Measurements from ENCODE around the gene RBMS1. TPM values are rescaled to one million over a fixed set of nuclear protein-coding genes. Genes with fewer than 3 reads are reported as not detected.
A peak's percentile ranks its signal among the peaks of the same experiment; 100 is the strongest.

The RBMS1 gene
- total RNA-seq, 1 donor from 2014 or later = 148 TPM

GRCh38 chr2:160353813-160354212, 139.8 kb downstream of the RBMS1 start:
- no peak for TF ChIP-seq EZH2 (IDR thresholded peaks at IDR 0.05; ENCODE audit: insufficient read depth, low read length)
- no peak for TF ChIP-seq CTCF (IDR thresholded peaks at IDR 0.05; ENCODE audit: insufficient read depth, low read depth, low read length)
- H3K36me3 ChIP-seq (ENCODE audit: insufficient read depth, low read length) = no peaks in the 10 kb centered on the region
- DNase-seq (ENCODE audit: low read depth) (no peak), FAIRE-seq (no peak)
- no peaks in the 10 kb centered on the region for H3K27me3 ChIP-seq (ENCODE audit: insufficient read depth, low read length)
- no peak overlapping the region for H3K4me3 ChIP-seq (ENCODE audit: insufficient read depth, low read depth, low read length)
- Mint-ChIP-seq H3K9me3 (ENCODE audit: unreplicated experiment) (peaks cover 2% of the 10 kb centered on the region), H3K36me3 (ENCODE audit: low read depth, unreplicated experiment) (peaks cover 7% of the 10 kb centered on the region), H3K27ac (ENCODE audit: unreplicated experiment) (no peak overlapping the region), H3K27me3 (ENCODE audit: low read depth, unreplicated experiment) (no peaks in the 10 kb centered on the region), H3K4me1 (ENCODE audit: low read depth, unreplicated experiment) (peaks cover 69% of the 10 kb centered on the region), H3K4me3 (ENCODE audit: unreplicated experiment) (no peak overlapping the region)
- no peaks in the 10 kb centered on the region for H3K9me3 ChIP-seq (ENCODE audit: insufficient read depth, low read depth, low read length)
- no peak overlapping the region for H3K4me2 ChIP-seq (ENCODE audit: low read length)
- no peak overlapping the region for H2AFZ ChIP-seq (ENCODE audit: low read depth, low read length)
- peaks cover 27% of the 10 kb centered on the region for H3K4me1 ChIP-seq (ENCODE audit: insufficient read depth, low read length)
- H3K9ac ChIP-seq (ENCODE audit: low read length) = no peak overlapping the region
- peaks cover 69% of the 10 kb centered on the region for H4K20me1 ChIP-seq (ENCODE audit: insufficient read depth, low read length)
- H3K27ac ChIP-seq (ENCODE audit: low read depth, low read length) = no peak overlapping the region
- peaks cover 94% of the 10 kb centered on the region for H3K79me2 ChIP-seq (ENCODE audit: insufficient read depth, low read length)

DNA sequence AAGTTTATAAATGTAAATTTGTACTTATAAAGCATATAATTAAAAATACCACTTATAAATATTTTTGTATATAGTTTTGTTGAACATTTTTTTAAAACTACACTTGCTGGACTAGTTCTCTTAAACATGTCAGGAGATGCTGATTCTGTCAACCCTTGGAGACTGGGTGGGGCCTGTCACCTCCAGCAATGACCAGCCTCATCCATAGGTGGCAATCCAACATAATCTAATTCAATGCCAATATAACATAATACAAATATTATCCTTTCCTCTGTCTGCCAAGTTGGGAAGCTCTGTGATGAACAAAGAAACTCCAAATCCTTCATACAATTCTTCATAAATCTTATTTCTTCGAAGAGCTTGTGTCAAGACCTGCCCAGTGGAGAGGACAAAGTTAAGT, 140.4 kb downstream of the RBMS1 start:
- no peak for DNase-seq (ENCODE audit: low read depth)
- Mint-ChIP-seq H3K27ac (ENCODE audit: unreplicated experiment) (no peak overlapping the region), H3K4me1 (ENCODE audit: low read depth, unreplicated experiment) (peaks cover 73% of the 10 kb centered on the region), H3K36me3 (ENCODE audit: low read depth, unreplicated experiment) (peaks cover 7% of the 10 kb centered on the region), H3K27me3 (ENCODE audit: low read depth, unreplicated experiment) (no peaks in the 10 kb centered on the region), H3K9me3 (ENCODE audit: unreplicated experiment) (peaks cover 2% of the 10 kb centered on the region), H3K4me3 (ENCODE audit: unreplicated experiment) (no peak overlapping the region)
- H3K9ac ChIP-seq (ENCODE audit: low read length) = no peak overlapping the region
- H3K36me3 ChIP-seq (ENCODE audit: insufficient read depth, low read length) = no peaks in the 10 kb centered on the region
- no peak overlapping the region for H3K4me3 ChIP-seq (ENCODE audit: insufficient read depth, low read depth, low read length)
- no peaks in the 10 kb centered on the region for H3K9me3 ChIP-seq (ENCODE audit: insufficient read depth, low read depth, low read length)
- peaks cover 23% of the 10 kb centered on the region for H3K4me1 ChIP-seq (ENCODE audit: insufficient read depth, low read length)
- no peak overlapping the region for H2AFZ ChIP-seq (ENCODE audit: low read depth, low read length)
- H3K4me2 ChIP-seq (ENCODE audit: low read length) = no peak overlapping the region
- peaks cover 71% of the 10 kb centered on the region for H4K20me1 ChIP-seq (ENCODE audit: insufficient read depth, low read length)
- H3K27ac ChIP-seq (ENCODE audit: low read depth, low read length) = peak overlapping the region; percentile 49
- no peak for TF ChIP-seq CTCF (IDR thresholded peaks at IDR 0.05; ENCODE audit: insufficient read depth, low read depth, low read length)
- no peak for TF ChIP-seq EZH2 (IDR thresholded peaks at IDR 0.05; ENCODE audit: insufficient read depth, low read length)
- no peaks in the 10 kb centered on the region for H3K27me3 ChIP-seq (ENCODE audit: insufficient read depth, low read length)
- H3K79me2 ChIP-seq (ENCODE audit: insufficient read depth, low read length) = peaks cover 94% of the 10 kb centered on the region
- FAIRE-seq = no peak

- Histone ChIP-seq H3K4me2 (ENCODE audit: low read length) (peak overlapping the region; percentile 20), H3K9ac (ENCODE audit: low read length) (no peak overlapping the region), H3K79me2 (ENCODE audit: insufficient read depth, low read length) (peaks cover 94% of the 10 kb centered on the region), H2AFZ (ENCODE audit: low read depth, low read length) (no peak overlapping the region), H3K36me3 (ENCODE audit: insufficient read depth, low read length) (no peaks in the 10 kb centered on the region), H3K9me3 (ENCODE audit: insufficient read depth, low read depth, low read length) (no peaks in the 10 kb centered on the region), H3K27me3 (ENCODE audit: insufficient read depth, low read length) (no peaks in the 10 kb centered on the region), H3K27ac (ENCODE audit: low read depth, low read length) (peak overlapping the region; percentile 49), H3K4me3 (ENCODE audit: insufficient read depth, low read depth, low read length) (no peak overlapping the region), H4K20me1 (ENCODE audit: insufficient read depth, low read length) (peaks cover 71% of the 10 kb centered on the region), H3K4me1 (ENCODE audit: insufficient read depth, low read length) (peaks cover 20% of the 10 kb centered on the region)
- DNase-seq (ENCODE audit: low read depth) (peak; percentile 78), FAIRE-seq (peak; percentile 37)
- no peaks in the 10 kb centered on the region for H3K27me3 Mint-ChIP-seq (ENCODE audit: low read depth, unreplicated experiment)
- peaks cover 73% of the 10 kb centered on the region for H3K4me1 Mint-ChIP-seq (ENCODE audit: low read depth, unreplicated experiment)
- peaks cover 7% of the 10 kb centered on the region for H3K36me3 Mint-ChIP-seq (ENCODE audit: low read depth, unreplicated experiment)
- TF ChIP-seq EZH2 (IDR thresholded peaks at IDR 0.05; ENCODE audit: insufficient read depth, low read length) (no peak), CTCF (IDR thresholded peaks at IDR 0.05; ENCODE audit: insufficient read depth, low read depth, low read length) (no peak)
- H3K4me3 Mint-ChIP-seq (ENCODE audit: unreplicated experiment) = no peak overlapping the region
- peaks cover 2% of the 10 kb centered on the region for H3K9me3 Mint-ChIP-seq (ENCODE audit: unreplicated experiment)
- peak overlapping the region; percentile 48 for H3K27ac Mint-ChIP-seq (ENCODE audit: unreplicated experiment)
Observed at GRCh38 chr2:160352500-160352899, 141.1 kb downstream of the RBMS1 start.
